T-helper 17 cell (primary cell): Measurements from ENCODE around the gene PLSCR2. TPM values are rescaled to one million over a fixed set of nuclear protein-coding genes. Genes with fewer than 3 reads are reported as not detected.
"Not testable (repeated sequence)": the region's sequence is repeated elsewhere in the genome, so short reads cannot be mapped to it uniquely, and the experiment has no call there.

ENCODE experiments used
- ATAC-seq: fragments of 150-1000 bp; cut with Tn5 transposase; 2 replicates; pipeline ENCODE4 v1.10.0; 2021; ENCODE audit warnings: mild to moderate bottlenecking, moderate library complexity
- DNase-seq, 3 donors: peaks; one replicate each; pipeline versions ENCODE4 v3.0.0 to v3.0.0-alpha.2; 2020 to 2021
- H3K9me3 ChIP-seq: one replicate; pipeline ENCODE4 v1.7.0; 2013; ENCODE audit warnings: low read length, mild to moderate bottlenecking; ENCODE audit not compliant: control insufficient read depth, poor library complexity, severe bottlenecking
- H3K27ac Mint-ChIP-seq: one replicate; pipeline ENCODE4 v1.8.0; 2022; ENCODE audit warnings: mild to moderate bottlenecking, moderate library complexity, mixed read lengths
- H3K27me3 Mint-ChIP-seq: one replicate; pipeline ENCODE4 v1.8.0; 2022; ENCODE audit warnings: mixed read lengths
- H3K36me3 Mint-ChIP-seq: one replicate; pipeline ENCODE4 v1.8.0; 2022; ENCODE audit warnings: low read depth, mixed read lengths
- H3K4me1 Mint-ChIP-seq: one replicate; pipeline ENCODE4 v1.8.0; 2022; ENCODE audit warnings: mild to moderate bottlenecking, mixed read lengths
- H3K4me3 Mint-ChIP-seq: one replicate; pipeline ENCODE4 v1.8.0; 2022; ENCODE audit warnings: mild to moderate bottlenecking, moderate library complexity, mixed read lengths
- total RNA-seq, 4 donors: library from RNA in 2 of 4; stranded (reverse) in 2 of 4; gene quantifications; one replicate each; pipeline ENCODE4 v1.2.3 and lab custom pipeline; 2022 to 2026

The PLSCR2 gene
- total RNA-seq, 2 donors from 2014 or later = not detected

DNA sequence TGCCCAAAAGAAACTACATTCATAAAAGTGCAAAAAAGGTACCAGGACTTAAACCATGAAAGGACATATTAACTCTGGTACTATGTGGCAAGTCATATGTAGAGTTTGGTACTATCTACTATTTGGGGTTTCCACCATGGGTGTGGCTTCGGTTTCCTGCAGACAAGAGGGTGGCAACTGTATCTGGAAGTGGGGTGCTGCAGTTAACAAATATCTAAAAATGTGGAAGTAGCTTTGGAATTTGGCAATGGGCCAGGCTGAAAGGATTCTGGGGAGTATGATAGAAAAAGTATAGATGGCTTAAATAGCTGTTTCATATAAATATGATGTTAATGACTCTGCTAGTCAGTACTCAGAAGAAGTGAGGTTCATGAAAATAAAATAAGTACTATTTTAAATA lies 44.0 kb downstream of the PLSCR2 start:
- Mint-ChIP-seq H3K36me3 (no peaks in the 10 kb centered on the region), H3K4me1 (no peaks in the 10 kb centered on the region)

DNA sequence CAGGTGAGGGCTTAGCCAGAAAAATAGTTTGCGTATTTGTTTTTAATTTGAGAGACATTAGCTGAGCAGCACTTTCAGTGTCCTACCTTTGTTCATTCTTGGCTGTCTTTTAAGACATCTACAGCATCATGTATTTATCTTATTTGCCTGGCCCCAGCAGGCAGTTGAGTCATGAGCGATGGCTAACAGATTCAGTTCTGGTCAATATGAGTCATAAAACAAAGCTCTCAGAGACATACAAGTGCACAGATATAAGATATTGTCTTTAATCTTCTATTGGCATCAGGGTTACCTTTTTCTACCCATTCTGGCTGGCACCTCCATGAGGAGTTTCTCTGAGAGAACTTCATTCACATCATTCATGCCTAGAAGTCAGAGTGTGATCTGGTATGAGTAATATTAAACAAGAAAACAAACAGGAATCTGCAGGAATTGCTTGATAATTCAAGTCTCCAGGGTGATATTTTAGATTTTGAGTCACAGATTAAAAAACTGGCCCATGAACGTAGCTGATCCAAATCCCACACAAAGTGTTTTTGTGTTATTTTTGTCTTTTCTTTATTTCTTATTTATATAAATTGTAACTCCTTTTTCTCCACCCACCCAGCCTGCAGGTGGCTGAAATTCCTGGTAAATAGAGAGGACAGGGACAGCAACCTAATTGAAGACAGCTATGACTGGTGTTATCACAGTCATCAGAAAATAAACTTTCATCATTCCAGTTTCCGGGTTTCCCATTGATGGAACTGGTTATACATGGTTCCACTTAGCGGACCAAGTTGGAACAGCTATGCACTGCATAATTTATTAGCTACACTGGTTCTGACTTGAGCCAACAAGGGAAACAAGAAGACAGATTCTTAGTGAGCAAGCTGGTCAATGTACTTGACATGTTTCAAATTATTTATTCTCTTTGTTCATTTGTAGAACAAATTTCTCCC lies 47.3 kb downstream of the PLSCR2 start:
- DNase-seq (no peak), ATAC-seq (no peak)
- no peaks in the 10 kb centered on the region for H3K36me3 Mint-ChIP-seq
- H3K4me1 Mint-ChIP-seq = no peaks in the 10 kb centered on the region
- no peak overlapping the region for H3K4me3 Mint-ChIP-seq
- H3K27ac Mint-ChIP-seq = no peak overlapping the region
- H3K9me3 ChIP-seq = no peaks in the 10 kb centered on the region
- H3K27me3 Mint-ChIP-seq = peaks cover 20% of the 10 kb centered on the region

More for the DNA sequence above, 44.0 kb downstream of the PLSCR2 start:
- Mint-ChIP-seq H3K4me3 (no peak overlapping the region), H3K27ac (no peak overlapping the region), H3K27me3 (peaks cover 6% of the 10 kb centered on the region)
- ATAC-seq (no peak), DNase-seq (no peak)
- no peaks in the 10 kb centered on the region for H3K9me3 ChIP-seq

DNA sequence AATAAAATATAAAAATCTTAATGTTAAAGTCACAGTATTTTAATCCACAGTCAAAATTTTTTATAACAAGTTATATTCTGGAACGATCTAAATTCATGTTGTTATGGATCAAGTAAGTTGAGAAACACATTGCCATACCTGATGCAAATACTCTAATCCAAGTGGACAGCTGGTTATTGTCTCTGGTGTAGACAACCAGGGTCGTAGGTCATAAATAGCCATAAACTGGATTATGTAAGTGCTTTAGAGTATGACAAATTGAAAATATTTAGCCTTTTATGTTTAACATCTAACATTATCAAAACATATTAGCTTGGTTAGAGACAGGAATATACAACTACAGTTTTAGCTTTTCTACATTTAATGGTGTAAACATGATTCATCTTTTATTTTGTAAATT lies 53.0 kb downstream of the PLSCR2 start:
- Mint-ChIP-seq H3K36me3 (no peaks in the 10 kb centered on the region), H3K27me3 (peaks cover 20% of the 10 kb centered on the region), H3K4me3 (no peak overlapping the region), H3K27ac (no peak overlapping the region), H3K4me1 (no peaks in the 10 kb centered on the region)
- no peaks in the 10 kb centered on the region for H3K9me3 ChIP-seq
- DNase-seq (no peak), ATAC-seq (no peak)

DNA sequence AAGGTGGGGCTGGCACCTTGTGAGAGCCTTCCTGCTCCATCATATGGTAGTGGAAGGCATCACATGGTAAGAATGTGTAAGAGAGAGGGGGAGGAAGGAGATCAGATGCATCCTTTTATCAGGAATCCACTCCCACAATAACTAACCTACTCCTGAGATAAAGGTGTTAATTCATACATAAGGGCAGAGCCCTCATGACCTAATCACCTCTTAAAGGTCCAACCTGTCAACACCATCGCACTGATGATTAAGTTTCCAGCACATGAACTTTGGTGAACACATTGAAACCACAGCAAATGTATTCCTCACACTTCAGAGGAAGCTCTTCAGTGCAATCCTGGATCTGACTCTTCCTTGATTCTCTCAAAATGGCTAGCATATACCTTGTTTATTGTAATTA lies 55.4 kb downstream of the PLSCR2 start:
- no peaks in the 10 kb centered on the region for H3K9me3 ChIP-seq
- ATAC-seq = no peak
- Mint-ChIP-seq H3K4me3 (no peak overlapping the region), H3K27ac (no peak overlapping the region), H3K27me3 (peaks cover 5% of the 10 kb centered on the region), H3K36me3 (no peaks in the 10 kb centered on the region), H3K4me1 (no peaks in the 10 kb centered on the region)
- no peak for DNase-seq

DNA sequence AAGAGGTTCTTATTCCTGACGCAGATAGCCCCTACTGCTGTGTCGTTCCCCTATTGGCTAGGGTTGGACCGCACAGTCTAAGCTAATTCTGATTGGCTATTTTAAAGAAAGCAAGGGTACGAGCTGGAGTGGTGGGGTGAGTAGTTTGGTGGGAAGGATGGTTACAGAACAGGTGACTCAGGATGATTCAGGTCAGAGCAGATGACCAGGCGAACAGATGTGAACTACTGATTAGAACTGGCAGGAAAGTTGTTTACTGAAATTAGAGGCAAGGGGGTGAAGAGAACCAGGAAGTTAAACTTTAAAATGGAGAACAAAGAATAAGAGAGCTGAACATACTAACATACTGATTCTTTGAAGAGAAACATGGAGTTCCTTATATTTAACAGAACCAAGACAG lies 56.6 kb downstream of the PLSCR2 start:
- not testable (repeated sequence) for DNase-seq, H3K27ac Mint-ChIP-seq, ATAC-seq, H3K27me3 Mint-ChIP-seq, H3K9me3 ChIP-seq, H3K4me1 Mint-ChIP-seq, H3K4me3 Mint-ChIP-seq, H3K36me3 Mint-ChIP-seq

DNA sequence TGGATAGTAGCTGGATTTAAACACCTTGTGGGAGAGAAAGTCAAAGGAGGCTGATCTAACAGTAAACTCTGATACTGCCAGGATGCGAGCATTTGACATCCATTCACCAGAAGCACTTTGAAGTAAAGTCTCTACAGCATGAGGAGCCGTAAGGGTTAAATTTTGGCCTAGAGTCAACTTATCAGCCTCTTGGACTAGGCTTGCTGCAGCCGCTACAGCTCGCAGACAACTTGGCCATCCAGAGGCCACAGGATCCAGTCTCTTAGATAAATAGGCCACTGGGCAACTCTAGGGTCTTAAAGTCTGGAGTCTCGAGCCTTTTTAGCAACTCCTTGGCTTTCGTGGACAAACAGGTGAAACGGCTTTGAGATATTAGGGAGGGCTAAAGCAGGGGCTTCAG lies 61.4 kb downstream of the PLSCR2 start:
- Mint-ChIP-seq H3K27ac (no peak overlapping the region), H3K4me3 (no peak overlapping the region), H3K4me1 (no peaks in the 10 kb centered on the region), H3K27me3 (no peaks in the 10 kb centered on the region), H3K36me3 (no peaks in the 10 kb centered on the region)
- ATAC-seq (no peak), DNase-seq (no peak)
- H3K9me3 ChIP-seq = no peaks in the 10 kb centered on the region

DNA sequence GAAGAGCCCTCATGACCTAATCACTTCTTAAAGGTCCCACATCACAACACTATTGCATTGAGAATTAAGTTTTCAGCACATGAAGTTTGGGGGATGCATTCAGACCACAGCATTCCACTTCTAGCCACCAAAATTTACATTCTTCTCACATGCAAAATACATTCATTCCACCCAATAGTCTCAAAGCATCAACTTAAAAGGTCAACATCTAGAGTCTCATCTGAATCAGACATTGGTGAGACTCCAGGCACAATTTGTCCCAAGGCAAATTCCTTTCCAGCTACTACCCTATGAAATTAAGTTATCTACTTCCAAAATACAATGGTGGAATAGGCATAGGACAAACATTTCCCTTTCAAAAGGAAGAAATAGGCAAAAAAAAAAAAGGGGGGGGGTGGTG lies 64.9 kb downstream of the PLSCR2 start:
- Mint-ChIP-seq H3K36me3 (no peaks in the 10 kb centered on the region), H3K27me3 (no peaks in the 10 kb centered on the region), H3K27ac (no peak overlapping the region), H3K4me1 (no peaks in the 10 kb centered on the region), H3K4me3 (no peak overlapping the region)
- ATAC-seq (no peak), DNase-seq (no peak)
- no peaks in the 10 kb centered on the region for H3K9me3 ChIP-seq

DNA sequence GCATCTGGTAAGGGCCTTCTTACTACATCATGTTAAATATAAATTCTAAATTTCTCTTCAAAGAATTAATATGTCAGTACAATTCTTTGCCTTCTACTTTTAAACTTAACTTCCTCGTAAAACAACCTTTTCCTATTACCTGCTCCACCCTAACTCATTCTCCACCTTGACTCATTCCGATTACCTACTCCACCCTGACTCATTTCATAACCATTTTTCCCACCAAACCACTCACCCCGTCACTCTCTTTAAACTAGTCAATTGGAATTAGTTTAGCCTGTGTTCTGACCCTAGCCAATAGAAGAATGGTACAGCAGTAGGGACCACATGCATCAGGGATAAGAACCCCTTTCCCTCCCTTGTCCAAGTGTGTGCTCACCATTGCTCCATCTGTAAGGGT lies 65.6 kb downstream of the PLSCR2 start:
- no peak for DNase-seq
- Mint-ChIP-seq H3K27me3 (peaks cover 4% of the 10 kb centered on the region), H3K4me3 (no peak overlapping the region), H3K4me1 (no peaks in the 10 kb centered on the region), H3K36me3 (no peaks in the 10 kb centered on the region), H3K27ac (no peak overlapping the region)
- no peaks in the 10 kb centered on the region for H3K9me3 ChIP-seq
- no peak for ATAC-seq

DNA sequence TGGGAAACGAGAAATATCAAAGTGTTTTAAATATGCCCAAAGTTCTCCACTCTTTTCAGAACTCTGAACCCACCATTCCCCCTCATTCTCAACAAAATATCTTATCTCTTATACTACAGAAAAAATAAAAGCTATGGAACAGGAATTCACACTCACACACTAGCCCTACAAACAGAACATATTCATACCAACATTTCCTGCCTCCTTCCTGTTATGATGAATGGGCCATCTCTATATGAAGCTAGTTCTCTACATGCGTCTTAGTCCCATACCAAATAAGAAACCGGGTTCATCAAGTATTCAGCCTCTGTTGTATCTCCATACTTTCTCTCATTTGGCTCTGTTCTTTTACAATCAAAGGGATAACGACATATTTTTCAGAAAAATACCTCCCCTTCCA lies 72.6 kb downstream of the PLSCR2 start:
- no peaks in the 10 kb centered on the region for H3K36me3 Mint-ChIP-seq
- no peak for ATAC-seq
- peaks cover 2% of the 10 kb centered on the region for H3K4me1 Mint-ChIP-seq
- H3K27me3 Mint-ChIP-seq = peaks cover 6% of the 10 kb centered on the region
- no peak overlapping the region for H3K4me3 Mint-ChIP-seq
- H3K9me3 ChIP-seq = no peaks in the 10 kb centered on the region
- DNase-seq = no peak
- H3K27ac Mint-ChIP-seq = no peak overlapping the region

DNA sequence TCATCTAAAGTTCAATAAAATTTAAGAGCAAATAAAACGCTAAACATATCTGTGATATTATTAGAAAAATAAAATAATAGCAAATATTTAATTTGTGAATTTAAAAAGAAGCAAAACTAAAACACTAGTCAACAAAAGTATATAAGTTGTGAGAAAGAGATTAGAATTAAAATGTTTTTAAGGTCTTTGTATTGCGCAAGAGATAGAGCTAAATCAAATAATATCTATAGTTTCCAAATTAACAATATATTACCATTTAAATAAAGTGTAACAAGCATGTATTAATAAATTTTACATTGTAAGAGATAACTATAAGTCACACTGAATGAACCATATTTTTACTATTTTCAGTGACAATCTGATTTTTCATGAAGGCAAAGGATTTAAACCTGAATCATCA lies 74.2 kb downstream of the PLSCR2 start:
- H3K9me3 ChIP-seq = no peaks in the 10 kb centered on the region
- H3K4me1 Mint-ChIP-seq = peaks cover 2% of the 10 kb centered on the region
- H3K27me3 Mint-ChIP-seq = peaks cover 6% of the 10 kb centered on the region
- ATAC-seq = no peak
- no peaks in the 10 kb centered on the region for H3K36me3 Mint-ChIP-seq
- no peak overlapping the region for H3K27ac Mint-ChIP-seq
- no peak for DNase-seq
- H3K4me3 Mint-ChIP-seq = no peak overlapping the region

DNA sequence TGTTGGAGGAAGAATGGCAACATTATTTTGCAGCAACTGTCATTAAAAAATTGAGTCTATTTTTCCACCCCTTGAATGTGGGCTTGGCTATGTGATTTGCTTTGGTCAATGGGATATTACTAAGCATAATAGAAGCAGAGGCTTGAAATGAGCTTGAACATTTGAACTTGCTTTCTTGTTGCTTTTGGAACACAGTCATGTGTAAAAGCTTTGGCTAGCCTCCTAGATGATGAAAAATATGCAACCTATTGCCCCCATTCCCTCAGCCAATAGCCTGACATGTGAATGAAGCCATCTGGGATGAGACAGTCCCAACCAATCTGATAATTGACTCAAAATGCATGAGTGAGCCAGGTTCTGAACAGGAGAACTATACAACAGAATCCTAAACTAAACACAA lies 78.4 kb downstream of the PLSCR2 start:
- ATAC-seq (no peak), DNase-seq (no peak)
- Mint-ChIP-seq H3K27me3 (peaks cover 5% of the 10 kb centered on the region), H3K4me3 (no peak overlapping the region), H3K4me1 (no peaks in the 10 kb centered on the region), H3K36me3 (no peaks in the 10 kb centered on the region), H3K27ac (no peak overlapping the region)
- H3K9me3 ChIP-seq = no peaks in the 10 kb centered on the region

DNA sequence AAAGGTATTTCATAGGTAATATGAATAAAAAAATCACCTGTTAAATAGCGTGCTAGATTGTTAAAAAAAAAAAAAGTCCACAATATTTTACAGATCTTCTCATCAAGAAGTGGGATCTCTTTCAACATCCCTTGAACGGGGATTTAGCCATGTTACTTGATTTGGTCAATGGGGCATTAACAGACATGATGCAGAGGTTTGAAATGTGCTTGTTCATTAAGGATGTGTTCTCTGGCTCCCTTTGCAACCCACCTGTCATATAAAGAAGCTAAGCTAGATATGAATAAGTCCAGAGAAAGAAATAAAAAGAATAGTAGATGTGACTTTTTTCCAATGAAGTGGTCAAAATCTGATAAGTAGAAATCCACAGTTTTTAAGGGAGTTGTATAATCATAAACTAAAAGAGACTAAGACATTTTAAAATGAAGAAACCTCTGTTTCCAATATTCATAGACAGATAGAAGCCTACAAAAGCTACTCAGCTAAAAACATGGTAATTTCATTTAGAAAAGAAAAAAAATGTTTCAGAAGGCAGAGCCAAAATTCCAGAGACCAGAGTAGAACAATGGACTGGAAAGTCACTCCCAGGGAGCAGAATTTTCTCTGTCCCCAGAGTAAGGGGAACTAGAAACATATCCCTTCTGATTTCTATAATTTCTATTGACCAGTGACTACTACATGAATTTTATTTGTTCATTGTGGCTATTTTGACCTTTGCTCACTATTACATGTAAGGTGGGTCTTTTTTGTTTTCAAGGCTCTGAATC lies 79.2 kb downstream of the PLSCR2 start:
- H3K4me1 Mint-ChIP-seq = no peaks in the 10 kb centered on the region
- DNase-seq = no peak
- H3K4me3 Mint-ChIP-seq = no peak overlapping the region
- no peak for ATAC-seq
- H3K36me3 Mint-ChIP-seq = no peaks in the 10 kb centered on the region
- H3K27ac Mint-ChIP-seq = no peak overlapping the region
- peaks cover 13% of the 10 kb centered on the region for H3K27me3 Mint-ChIP-seq
- H3K9me3 ChIP-seq = no peaks in the 10 kb centered on the region

DNA sequence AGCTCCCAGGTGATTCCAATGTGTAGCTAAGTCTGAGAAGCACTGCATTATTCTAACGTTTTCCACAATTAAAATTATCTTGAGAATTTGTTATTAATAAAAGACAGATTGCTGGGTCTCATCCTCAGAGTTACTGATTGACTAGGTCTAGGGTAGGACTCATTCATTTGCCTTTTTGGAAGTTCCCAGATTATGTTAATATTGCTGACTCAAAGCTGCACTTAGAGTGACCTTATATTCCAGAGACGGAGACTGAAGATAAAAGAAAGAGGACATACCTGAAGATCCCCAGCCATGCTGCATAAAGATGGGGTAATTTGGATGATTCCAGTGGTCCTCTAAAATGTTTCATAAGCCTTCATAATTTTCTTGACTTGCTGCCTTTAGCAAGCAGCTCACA lies 81.8 kb downstream of the PLSCR2 start:
- DNase-seq = no peak

More for the DNA sequence above, 81.8 kb downstream of the PLSCR2 start:
- H3K9me3 ChIP-seq = no peaks in the 10 kb centered on the region
- peaks cover 22% of the 10 kb centered on the region for H3K27me3 Mint-ChIP-seq
- H3K4me3 Mint-ChIP-seq = no peak overlapping the region
- no peaks in the 10 kb centered on the region for H3K36me3 Mint-ChIP-seq
- no peak overlapping the region for H3K27ac Mint-ChIP-seq
- no peaks in the 10 kb centered on the region for H3K4me1 Mint-ChIP-seq
- ATAC-seq = no peak
